HPDE6-E6E7 (cell line): ENCODE results near the gene PCMTD2.

Experiments
- DNase-seq: peaks from one replicate; pipeline ENCODE4 v3.0.0; 2011; ENCODE audit warnings: missing footprints; ENCODE audit errors: extremely low spot score

The PCMTD2 gene

DNA sequence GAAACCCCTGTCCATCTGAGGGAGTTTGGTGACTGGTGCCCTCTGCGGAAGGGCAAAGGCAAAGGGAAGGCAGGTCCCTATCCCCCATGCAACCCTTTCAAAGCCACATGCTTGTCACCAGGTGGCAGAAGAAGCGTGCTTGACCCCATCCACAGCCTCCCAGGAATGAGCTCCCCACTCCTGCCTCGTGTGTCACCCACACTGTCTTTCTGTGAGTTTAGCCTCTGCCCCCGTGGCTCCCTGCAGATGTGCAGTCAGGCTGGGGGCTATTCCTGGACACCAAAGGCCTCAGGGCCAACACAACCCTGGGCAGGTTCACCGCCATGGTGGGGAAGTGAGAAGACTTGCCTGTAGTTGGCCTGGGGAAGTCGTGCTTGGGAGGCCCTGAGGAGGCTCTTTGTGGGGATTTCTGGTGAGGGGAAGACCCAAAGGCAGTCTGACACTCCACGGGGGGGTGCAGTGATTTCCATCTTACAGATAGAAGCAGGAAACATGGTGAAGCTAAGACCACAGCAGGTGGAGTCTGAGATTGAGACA, 16.6 kb upstream of the PCMTD2 start:
- no peak for DNase-seq

DNA sequence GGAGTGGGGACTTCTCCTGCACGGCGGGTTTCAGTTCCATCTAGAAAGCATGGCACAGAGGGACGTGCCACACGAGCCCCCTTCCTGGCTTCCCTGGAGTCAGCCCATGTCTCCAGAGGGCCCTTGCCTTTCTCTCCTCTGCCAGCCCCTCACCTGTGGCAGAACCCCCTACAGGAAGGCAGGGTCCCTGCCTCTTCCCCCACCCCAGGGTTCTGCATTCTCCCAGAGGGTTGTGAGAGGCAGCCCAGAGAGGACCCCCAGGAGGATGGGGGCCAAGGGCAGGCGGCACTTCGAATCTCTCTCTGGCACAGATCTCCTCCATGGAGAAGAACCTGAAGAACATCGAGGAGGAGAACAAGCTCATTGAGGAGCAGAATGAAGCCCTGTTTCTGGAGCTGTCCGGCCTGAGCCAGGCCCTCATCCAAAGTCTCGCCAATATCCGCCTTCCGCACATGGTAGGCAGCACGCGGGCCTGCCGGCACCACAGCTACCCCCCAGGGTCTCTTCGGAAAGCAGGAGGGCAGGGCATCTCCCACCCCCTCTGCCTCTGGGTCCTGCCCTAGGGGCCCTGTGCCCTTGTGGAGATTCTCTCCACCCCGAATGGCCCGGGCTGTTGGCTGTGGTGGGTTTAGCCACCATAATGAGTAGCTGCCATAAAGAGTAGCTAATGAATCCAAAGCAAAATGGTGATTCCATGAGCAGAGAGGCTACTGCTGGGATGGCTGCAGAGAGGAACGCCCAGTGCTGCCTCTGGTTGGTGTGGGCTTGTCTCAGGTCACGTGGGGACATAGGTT, 15.9 kb upstream of the PCMTD2 start:
- DNase-seq, result no peak

DNA sequence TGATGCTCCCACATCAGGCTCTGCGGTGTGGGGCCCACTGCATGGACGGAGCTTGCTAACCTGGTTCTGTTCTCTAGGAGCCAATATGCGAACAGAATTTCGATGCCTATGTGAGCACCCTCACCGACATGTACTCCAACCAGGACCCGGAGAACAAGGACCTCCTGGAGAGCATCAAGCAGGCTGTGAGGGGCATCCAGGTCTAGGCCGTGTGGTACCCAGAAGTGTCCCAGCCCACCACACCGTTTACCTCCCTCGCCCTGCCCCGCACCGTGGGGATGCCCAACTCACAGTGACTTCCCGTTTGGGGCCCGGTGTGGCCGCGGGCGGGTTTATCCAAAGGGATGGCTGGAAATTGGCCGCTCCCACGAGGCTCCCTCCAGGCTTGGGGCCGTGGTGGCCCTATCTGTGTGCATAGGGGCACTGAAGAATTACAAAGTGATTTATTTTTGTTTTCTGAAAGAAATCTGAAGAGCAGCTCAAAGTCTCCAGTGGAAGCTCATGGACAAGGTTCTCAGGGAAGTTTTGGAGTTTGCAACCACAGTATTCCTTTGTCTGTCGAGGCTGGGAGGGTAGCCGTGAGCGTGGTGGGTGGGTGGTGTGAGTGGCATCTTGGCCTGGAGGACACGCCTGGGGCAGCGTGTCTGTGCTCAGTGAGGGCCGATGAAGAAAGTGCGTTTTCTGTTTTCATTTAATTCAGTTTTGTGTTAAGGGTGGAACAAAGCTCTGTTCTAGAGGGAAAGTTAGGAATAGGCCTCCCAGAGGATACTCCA, 15.1 kb upstream of the PCMTD2 start:
- DNase-seq, result no peak

DNA sequence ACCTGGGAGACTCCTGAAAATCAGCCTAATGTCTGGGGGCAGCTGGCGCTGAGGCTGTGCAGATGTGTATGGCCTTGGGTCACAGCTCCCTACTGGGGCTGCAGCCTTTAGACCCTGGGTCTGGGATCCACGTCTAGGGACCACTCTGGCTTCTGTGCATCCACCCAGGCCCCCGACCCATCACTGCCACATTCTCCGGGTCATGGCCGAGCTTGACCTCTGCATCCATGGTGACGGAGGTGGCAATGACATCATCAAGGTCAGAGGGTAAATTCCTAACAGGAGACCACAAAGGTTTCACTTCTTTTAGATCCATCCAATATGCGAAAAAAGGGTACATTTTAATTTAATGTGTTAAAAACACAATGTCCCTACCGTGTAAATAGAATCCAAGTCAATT, 14.5 kb upstream of the PCMTD2 start:
- DNase-seq, result no peak

DNA sequence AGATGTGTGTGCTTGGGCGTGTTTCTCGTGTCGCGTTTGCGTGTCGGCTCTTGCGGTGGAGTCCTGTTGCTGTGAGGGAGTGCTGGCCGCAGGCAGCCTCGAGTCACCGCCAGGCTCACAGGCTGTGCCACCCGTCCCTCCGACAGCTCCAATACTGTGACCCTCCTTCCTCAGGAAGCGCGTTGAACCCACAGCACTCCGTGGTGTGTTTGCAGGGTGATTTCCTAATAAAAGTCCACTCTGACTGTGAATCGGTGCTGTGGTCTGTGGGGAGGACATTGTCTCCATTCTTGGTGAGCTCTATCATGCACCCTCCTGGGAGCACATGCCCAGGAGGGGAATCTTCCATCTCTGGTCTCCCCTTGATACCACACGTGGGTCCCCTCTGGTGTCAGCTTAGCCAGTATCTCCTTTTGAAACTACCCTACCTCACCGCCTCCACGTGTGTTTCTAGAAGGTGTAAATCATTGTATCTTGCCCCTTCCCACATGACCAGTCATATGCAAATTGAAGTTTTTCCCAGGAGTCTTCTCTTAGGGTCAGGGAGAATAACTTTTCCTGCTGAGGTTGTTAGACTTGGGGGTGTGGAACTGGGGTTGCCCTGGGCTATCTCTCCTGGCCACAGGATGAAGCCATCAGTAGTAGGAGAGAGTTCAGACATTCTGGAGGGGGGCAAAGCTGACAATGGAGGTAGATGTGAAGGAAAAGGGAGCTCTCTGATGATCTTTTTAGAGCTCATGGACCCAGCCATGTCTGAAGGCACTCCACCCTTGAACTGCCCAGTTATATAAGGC, 13.3 kb upstream of the PCMTD2 start:
- no peak for DNase-seq

DNA sequence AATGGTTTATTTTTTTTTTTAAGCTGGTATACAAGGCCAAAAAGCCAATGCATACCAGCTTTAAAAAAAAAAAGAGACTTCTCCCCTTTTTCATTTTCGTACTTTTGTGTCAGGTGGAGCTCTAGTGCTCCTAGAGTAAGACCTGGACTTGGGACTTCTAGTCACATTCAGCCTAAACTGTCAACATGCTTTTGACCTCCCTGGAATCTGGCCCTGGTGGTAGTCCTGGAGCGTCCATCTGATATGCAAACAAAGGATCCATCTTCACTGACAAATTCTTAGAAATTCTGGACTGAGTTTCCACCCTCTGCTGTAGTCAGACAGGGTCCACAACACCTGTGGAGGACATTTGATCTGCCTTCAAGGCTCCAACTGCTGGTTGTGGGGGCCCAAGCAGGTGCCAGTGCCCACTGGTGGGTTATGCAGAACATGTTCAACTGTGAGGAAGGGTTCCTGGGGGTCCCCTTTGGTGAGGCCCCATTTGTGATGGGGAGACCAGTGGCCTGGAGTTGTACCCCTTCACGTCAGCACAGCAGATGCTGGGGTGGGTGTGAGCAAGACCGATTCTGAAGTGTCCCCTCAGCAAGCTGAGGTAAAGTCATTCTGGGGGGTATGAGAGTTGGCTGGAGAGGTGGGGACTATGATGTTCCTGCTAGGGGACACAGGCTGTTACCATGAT, 12.6 kb upstream of the PCMTD2 start:
- no peak for DNase-seq

DNA sequence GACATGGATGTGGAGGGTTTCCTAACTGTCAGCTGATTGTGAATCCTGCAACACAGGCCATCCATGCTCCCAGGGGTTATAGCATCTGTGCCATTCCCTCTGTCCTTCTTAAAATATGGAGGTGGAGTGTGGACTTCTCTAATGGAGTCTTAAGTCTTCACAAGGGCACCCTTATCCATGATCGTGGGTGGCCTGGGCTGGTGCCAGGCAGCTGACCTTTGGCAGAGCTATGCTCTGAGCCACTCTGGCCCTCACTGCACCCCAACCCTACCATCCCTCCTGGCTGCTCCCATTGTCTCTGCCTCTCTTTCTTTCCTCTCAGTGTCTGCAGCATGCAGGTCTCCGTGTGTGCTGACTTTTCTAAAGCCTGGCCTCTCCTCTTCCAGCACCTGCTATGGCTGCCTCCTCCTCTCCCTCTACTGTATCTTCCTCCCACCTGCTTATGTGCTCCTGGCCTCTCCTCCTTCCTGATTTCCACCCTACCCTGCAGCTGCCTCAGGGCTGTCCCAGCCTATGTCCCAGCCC, 11.2 kb upstream of the PCMTD2 start:
- no peak for DNase-seq

DNA sequence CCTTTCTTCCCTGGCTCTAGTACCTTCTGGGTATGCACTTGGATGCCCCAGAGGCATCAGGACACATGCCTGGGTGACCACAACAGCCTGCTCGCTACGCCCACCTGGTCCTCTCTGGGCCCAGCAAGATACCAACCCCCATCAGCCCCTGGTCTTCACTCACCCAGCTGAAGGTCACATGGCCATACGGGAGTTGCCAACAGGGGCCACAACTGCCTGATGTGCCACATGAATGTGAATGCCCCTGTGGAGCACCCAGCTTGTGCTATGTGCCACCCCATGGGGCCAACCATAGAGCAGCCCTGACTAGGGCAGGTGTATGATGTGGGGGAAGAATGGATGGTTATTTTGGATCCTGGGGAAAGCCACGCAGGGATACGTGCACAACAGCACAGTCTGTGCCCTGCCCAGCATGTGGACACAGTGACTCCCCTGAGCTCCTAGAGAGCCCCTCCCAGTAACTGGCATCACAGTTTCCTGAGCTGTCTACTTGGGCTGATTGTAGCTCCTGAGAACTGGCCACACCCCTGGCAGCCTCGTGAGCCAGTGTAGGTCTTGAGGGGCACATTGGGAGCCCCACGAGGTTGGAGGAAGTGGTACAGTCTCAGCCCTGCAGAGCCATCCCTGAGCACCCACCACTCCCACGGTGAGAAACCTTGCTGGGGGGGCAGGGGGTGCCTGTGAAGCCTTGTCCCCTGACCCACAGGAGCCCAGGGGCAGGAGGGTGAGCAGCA, 10.5 kb upstream of the PCMTD2 start:
- DNase-seq, result no peak

DNA sequence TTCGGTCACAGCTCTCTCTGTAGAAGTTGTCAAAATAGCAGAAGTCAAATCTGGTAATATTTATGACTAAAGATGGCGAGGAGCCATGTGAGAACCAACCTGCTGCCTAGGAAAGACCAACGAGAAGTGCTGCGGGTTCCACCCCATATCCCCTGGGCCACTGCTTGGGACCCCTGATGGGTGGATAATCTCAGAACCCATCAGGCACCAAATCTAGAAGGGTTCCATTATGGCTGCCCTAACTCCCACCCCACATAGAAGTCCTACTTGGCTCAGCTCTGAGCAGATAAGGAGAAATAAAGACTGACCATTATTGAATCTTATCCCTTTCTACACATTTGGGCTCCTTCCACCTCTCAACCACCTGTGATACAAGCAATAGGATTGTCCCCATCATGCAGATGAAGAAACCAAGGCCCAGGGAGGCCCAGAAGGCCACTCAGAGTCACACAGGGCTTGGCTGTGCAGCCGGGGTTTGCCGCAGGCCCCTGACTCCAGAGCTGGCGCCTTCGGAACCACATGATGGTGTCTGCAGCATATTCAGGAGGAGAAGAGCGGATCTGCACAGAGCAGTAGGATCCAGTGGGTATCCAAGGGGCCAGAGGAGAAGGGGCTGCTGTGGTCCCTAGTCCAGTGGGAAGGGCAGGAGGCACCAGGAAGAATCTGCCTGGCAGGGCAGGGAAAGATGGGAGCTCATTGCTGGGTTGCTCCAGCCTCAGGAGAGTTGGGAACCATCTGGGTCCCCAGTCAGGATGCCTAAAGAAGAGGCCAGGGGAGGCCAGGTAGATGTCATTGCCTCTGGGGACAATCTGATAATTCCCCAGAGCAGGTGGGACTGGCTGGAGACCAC, 9.6 kb upstream of the PCMTD2 start:
- no peak for DNase-seq

DNA sequence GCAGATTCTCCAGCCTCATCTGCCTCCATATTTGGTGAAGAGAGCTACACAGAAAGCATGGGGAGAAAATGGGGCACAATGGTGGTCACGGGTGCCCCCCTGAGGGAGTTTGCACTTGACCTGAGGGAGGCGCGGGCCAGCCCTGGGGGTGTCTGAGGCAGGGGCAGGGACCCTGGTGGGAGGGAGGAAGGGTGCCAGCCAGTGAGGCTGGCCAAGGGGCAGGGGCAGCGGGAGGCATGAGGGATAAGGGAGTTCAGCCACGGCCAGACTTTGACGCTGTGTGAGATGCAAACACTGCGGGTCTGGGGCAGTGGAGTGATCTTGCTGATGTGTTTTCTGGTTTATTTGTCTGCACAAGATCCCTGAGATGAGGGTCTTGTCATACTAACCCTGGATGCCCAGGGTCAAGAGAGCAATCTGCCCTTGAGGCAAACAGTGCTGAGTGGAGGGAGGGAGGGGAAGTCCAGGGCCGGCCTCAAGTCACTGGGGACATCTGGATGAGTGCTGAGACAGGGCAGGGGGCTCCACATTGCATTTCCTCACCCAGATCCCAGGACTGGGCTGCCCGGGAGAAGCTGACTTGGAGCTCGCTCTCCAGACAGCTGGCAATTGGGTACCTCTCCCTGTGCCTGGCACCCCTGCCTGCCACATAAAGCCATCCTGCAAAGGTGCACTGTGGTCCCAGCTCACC, 8.8 kb upstream of the PCMTD2 start:
- DNase-seq, result no peak

DNA sequence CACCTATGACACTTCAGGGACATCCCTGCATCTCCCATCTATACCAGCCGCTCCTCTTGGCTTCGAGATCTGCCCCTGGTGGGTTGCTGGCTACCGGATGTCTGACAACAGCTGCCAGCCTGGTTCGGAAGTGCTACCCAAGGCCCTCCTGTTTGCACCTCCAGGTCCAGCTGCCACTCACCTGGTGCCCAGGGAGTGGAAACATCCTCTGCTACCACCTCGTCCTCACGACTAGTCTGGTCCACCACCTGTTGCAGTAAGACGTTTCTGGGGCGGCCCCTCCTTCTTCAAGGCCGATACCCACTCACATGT, 8.3 kb upstream of the PCMTD2 start:
- DNase-seq, result no peak

DNA sequence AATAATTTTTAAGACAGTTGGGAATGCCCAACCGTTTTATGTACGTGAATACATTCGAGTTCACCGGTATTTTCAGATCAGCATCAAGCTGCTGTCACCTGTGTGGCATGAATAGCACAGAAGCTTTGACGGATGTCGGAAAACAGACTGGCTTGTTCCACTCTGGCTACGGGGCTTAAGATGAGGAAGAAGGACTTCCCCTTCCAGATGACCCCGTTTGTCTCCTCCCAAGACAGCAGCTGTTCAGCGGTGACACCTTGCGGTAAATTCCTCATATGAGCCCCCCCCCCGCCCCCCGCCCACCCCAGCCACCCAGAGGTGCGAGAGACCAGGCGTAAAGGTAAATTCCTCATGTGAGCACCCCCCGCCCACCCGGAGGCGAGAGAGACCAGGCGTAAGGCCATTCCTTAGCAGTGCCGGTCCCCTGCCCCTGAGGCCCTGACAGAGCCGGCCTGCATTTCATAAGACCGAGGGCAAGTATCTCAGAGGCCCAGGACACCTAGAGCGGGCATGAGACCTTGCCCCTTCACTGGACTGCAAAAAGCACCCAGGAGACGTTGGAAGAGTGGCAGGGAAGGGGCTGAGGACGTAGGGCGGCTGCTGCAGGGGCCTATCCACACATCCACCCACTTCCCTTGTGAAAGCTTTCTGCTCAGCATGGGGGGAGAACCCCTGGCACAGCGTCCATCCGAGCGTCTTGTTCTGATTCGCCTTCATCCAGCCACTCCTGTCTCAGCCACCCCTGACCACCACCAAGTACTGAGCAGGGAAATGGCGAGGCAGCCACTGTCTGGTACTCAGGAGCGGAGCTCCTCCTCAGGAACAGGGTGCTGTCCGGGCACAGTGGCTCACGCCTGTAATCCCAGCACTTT, 7.3 kb upstream of the PCMTD2 start:
- DNase-seq, result no peak

DNA sequence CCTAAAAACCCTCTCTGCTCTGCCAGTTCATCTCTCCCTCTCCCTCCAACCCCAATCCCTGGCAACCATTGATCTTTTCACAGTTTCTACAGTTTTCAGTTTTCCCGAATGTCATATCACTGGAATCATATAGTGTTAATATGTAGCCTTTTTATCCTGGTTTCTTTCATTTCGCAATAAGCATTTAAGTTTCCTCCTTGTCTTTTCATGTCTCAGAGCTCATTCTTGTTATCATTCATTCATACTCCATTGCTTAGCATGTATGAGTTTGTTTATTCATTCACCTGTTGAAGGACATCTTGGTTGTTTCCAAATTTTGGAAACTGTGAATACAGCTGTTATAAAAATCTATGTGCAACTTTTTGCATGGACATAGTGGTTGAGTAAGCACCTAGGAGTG, 5.5 kb upstream of the PCMTD2 start:
- no peak for DNase-seq

DNA sequence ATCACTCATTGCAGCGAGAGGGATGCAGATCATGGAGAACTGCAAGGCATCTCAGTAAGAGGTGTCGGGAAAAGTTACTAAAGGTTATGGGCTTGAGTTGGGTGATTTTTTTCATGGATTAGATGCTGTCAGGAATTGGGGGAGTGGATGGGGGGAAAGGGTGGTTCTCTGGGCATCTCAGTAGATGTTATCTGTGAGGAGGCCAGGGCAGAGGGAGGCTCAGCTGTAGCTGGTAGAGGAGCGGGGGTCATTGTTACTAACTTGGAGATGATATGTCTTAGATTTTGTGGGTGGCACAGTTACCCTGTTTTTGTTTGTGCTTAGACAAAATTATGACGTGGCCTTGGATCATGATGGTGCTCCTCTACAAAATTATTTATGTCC, 2.6 kb upstream of the PCMTD2 start:
- no peak for DNase-seq

DNA sequence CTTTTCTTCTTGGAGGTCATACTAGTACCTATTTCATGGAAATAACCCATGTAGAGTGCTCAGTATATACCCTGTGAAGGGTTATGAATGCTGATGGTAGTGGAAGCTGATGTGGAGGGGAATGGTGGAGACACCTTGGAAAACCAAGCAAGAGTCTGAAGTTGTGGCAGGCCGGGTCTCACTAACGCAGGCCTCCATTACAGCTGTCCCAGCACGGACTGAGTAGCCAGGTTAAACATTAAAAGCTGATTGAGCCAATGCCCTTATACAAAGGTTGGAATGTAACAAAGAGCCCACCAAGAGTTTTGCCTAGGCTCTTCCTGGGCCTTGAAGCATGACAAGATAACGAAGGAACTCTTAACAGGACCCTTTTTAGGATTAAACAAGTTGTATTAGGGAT, 2.1 kb upstream of the PCMTD2 start:
- DNase-seq, result no peak

DNA sequence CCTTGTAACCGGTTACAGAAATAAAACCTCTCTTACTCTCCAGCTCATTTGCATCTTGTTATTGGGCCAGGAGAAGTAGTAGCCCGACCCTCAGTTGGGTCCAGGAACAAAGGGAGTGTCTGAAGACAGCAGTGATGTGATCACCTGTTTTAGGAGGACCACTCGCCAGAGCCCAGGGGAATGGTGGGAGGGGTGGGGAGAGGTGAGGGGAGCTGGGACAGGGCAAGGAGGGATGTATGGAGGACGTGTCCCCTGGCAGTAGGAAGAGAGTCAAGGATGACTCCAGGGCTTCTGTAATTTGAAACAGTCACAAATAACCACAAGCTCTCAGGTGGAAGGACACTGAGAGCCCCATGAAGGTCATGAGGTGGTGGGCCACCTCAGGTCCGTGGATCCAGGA, 1.4 kb upstream of the PCMTD2 start:
- DNase-seq, result no peak

DNA sequence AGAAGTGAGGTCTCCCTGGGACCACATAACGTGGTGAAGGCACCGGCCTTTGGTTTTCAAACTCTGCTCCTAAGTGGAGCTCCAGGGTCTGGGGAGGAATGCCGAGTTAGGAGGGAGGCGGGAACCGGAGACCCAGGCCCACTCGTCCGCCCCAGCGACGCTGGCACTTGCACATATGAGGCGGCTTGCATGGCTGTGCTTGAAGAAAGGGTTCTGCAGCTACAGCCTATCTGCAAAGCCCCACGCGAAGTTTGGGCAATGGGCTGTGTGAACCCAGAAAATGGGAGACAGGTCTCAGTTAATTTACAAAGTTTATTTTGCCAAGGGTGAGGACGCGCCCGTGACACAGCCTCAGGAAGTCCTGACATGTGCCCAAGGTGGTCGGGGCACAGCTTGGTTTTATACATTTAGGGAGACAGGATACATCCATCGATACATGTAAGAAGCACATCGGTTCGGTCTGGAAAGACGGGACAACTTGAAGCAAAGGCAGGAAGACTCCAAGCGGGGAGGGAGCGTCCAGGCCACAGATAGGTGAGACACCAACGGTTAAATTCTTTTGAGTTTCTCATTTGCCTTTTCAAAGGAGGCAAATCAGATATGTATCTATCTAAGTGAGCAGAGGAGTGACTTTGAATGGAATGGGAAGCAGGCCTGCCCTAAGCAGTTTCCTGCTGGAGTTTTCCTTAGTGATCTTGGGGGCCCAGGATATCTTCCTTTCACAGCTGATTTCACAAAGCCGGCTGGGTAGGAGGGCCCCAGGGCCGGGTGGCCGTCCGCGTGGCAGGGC, 782 bp upstream of the PCMTD2 start:
- no peak for DNase-seq
